Daoy (cell line): ENCODE data around the gene RCAN3. TPM values are rescaled to one million over a fixed set of nuclear protein-coding genes. Genes with fewer than 3 reads are reported as not detected.
A peak's percentile ranks its signal among the peaks of the same experiment; 100 is the strongest.

Source experiments
- DNase-seq: peaks from one replicate; pipeline ENCODE4 v3.0.0-alpha.2; 2015; ENCODE audit warnings: low read depth
- total RNA-seq: library from RNA; depleted of rRNA; stranded (reverse); fragments of >200 nt; shearing (Covaris generic); gene quantifications from 2 replicates; pipeline ENCODE4 v1.2.3, GENCODE V29; 2014; rRNA removed

The RCAN3 gene
- total RNA-seq, 1 experiment from 2014 or later, result 10.5 TPM

- no peak for DNase-seq
Measured at GRCh38 chr1:24578846-24579245, 76.2 kb downstream of the RCAN3 start.

- DNase-seq, result no peak
Measured at GRCh38 chr1:24580756-24581155, 78.1 kb downstream of the RCAN3 start.

GRCh38 chr1:24584171-24584647 lies 81.6 kb downstream of the RCAN3 start:
- no peak for DNase-seq

- peak; percentile 21 for DNase-seq
Measured at GRCh38 chr1:24586119-24586518, 83.5 kb downstream of the RCAN3 start.

GRCh38 chr1:24586970-24587820 lies 84.6 kb downstream of the RCAN3 start:
- peak; percentile 52 for DNase-seq

- no peak for DNase-seq
Measured at GRCh38 chr1:24588573-24588972, 85.9 kb downstream of the RCAN3 start.

- DNase-seq, result no peak
Measured at GRCh38 chr1:24589200-24589599, 86.6 kb downstream of the RCAN3 start.

Other genes starting within 250 kb of the RCAN3 start
- gene GRHL3, start 183.5 kb upstream of the RCAN3 start, total RNA-seq, result not detected in 2 replicates
- gene STPG1, start 89.1 kb upstream of the RCAN3 start, total RNA-seq, result 2.2 and 10.1 TPM in 2 replicates
- gene NIPAL3, start 87.0 kb upstream of the RCAN3 start, total RNA-seq, result 8.6 and 13.8 TPM in 2 replicates
- not detected in 2 replicates for gene NCMAP, start 53.3 kb downstream of the RCAN3 start, total RNA-seq
- gene SRRM1, start 140.5 kb downstream of the RCAN3 start, total RNA-seq, result 32.9 and 41.0 TPM in 2 replicates
- gene CLIC4, start 242.6 kb downstream of the RCAN3 start, total RNA-seq, result 226 and 245 TPM in 2 replicates